Activated naive CD4-positive, alpha-beta T cell treated with anti-CD3 and anti-CD28 coated beads, Interleukin-2, amount 50 U/mL, for 72 hours (primary cell): ENCODE measurements around the gene TMA7. TPM values are rescaled to one million over a fixed set of nuclear protein-coding genes. Genes with fewer than 3 reads are reported as not detected.

Source experiments
- ATAC-seq, 2 donors: fragments of 150-1000 bp; cut with Tn5 transposase; 2 replicates each; pipeline ENCODE4 v1.10.0; 2021; ENCODE audit warnings: mild to moderate bottlenecking in 2 of 2, moderate library complexity in 2 of 2
- DNase-seq, 2 donors: peaks; one replicate each; pipeline ENCODE4 v3.0.0; 2021 to 2022; ENCODE audit warnings: low spot score in 2 of 2
- H3K27ac Mint-ChIP-seq, 2 donors: one replicate each; pipeline ENCODE4 v1.8.0; 2022; ENCODE audit warnings: mild to moderate bottlenecking in 2 of 2, mixed read lengths in 2 of 2
- H3K36me3 Mint-ChIP-seq, 2 donors: one replicate each; pipeline ENCODE4 v1.8.0; 2022; ENCODE audit warnings: mixed read lengths in 2 of 2
- H3K9me3 Mint-ChIP-seq, 2 donors: one replicate each; pipeline ENCODE4 v1.8.0; 2022; ENCODE audit warnings: mixed read lengths in 2 of 2
- total RNA-seq, 2 donors: library from RNA; stranded (reverse); gene quantifications; one replicate each; pipeline ENCODE4 v1.2.3, GENCODE V29; 2022

TMA7 gene
- total RNA-seq, 2 donors from 2014 or later, result 168 to 307 TPM

DNA sequence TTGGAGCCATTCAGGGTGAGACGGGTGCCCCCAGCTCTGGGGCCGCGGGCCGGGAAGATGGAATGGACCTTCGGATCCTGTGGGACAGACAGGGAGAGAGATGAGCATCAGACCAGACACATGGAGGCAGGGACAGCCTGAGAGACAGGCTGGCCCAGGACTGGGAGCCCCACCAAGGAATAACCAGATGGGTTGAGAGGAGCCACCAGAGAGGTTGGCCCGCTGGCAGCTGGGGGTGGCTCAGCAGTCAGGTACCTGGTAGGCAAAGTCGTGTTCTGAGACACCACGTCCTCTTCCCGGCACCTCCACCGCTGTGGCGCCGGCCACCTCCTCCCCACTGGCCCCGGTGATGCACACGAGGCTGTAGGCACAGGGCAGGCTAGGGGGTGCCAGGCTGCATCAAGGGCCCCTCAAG lies 24.0 kb upstream of the TMA7 start:
- H3K9me3 Mint-ChIP-seq, result no peaks in the 10 kb centered on the region
- ATAC-seq, result no peak
- no peak overlapping the region for H3K27ac Mint-ChIP-seq
- DNase-seq, result no peak
- H3K36me3 Mint-ChIP-seq, result no peaks in the 10 kb centered on the region

DNA sequence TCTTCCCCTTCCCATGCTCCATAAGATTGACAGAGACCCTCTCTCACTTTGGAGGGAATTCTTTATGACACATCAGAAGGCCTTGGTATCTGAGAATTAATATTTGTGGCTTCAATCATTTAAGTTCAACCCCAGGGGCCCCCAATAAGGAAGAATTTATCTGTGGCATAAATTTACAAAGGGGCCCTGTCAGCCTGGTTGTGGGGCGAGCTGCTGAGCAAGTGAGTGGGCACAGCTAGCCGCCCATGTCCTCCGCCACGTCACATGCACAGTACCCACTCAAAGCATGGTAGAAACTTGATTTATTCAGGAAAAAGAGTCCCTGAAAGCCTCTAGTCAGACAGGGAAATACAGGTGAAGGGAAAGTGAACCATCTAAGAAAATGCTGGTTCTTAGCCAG lies 23.5 kb upstream of the TMA7 start:
- no peaks in the 10 kb centered on the region for H3K36me3 Mint-ChIP-seq
- H3K9me3 Mint-ChIP-seq, result no peaks in the 10 kb centered on the region
- ATAC-seq, result no peak
- no peak for DNase-seq
- no peak overlapping the region for H3K27ac Mint-ChIP-seq

DNA sequence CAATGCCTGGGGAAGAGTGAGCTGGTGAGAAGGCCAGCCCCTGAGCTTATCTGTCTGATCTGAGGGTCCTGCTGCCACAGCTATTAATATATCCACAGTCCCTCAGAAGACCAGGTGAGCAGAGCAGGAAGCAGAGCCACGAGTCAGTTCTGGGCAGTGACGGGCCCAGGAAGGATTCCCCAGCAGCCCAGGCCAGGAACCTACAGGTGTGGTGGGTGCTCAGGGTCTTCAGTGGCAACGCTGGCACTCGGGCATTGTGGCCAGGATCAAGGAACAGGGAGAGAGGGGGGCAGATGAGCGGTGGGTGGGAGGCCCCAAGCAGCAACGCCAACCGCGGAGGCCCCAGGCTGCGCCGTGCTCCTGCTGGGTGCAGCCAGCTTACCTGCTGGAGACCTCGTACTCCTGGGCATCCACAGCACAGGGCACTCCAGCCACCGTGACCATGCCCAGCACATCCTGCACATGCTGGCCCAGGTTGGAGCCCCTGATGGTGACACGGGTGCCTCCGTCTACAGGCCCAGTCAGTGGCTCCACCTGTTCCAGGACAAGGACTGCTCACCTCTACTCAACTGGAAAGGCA lies 22.4 kb upstream of the TMA7 start:
- DNase-seq (no peak), ATAC-seq (no peak)
- no peaks in the 10 kb centered on the region for H3K9me3 Mint-ChIP-seq
- no peak overlapping the region for H3K27ac Mint-ChIP-seq
- no peaks in the 10 kb centered on the region for H3K36me3 Mint-ChIP-seq

DNA sequence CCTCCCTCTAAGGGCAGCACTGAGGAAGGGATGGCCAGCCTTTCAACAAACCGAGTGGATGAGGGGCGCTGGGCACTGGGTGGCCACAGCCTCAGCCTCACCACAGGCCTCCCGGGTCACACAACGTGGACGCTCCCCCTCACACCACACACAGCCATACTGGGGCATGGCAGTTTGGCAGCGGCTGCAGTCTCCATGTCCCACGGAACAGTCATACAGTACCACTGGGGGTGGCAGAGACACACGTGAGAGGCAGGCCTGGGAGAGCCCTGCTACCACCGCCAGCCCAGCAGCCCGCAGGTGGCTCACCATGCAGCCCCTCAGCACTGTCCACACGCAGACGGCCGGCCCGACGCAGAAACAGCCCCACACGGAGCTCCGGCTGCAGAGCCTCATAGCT lies 21.9 kb upstream of the TMA7 start:
- Mint-ChIP-seq H3K27ac (no peak overlapping the region), H3K9me3 (no peaks in the 10 kb centered on the region), H3K36me3 (no peaks in the 10 kb centered on the region)
- ATAC-seq (no peak), DNase-seq (no peak)

DNA sequence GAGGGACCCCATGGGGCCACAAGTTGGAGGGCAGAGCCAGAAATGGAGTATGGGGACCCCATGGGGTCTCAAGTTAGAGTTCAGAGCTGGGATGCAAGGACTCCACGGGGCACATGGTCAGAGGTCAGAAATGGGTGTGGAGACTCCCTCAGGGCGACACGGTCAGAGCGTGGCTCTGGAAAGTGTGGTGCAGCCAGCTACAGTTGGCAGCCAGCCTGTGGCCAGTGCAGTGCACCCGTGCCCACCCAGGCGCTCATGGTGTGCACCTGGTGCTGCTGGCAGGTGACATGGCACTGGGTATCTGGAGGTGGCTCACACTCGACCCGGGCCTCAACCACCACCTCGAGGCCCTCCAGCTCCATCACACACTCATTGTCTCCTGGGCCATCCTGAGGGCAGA lies 21.4 kb upstream of the TMA7 start:
- no peak for DNase-seq
- ATAC-seq, result no peak
- H3K9me3 Mint-ChIP-seq, result no peaks in the 10 kb centered on the region
- no peak overlapping the region for H3K27ac Mint-ChIP-seq
- H3K36me3 Mint-ChIP-seq, result no peaks in the 10 kb centered on the region

DNA sequence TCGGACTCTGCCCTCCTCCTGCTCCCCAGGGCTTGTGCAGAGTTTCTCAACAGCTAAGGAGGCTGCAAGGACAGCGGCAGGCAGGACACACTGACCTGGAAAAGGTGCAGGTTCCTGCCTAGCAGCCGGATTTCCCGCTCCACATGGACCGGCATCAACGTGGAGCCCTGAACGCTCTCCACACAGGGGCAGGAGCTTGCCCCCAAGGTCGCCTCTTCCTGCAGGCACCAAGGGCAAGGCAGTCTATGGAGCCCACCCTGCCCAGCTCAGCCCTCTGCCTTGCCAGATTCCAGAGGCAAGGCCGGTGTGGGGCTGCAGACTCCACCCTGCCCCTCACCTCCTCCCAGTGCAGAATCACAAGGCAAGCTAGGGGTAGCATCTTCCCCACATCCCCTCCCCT lies 20.9 kb upstream of the TMA7 start:
- Mint-ChIP-seq H3K27ac (no peak overlapping the region), H3K9me3 (no peaks in the 10 kb centered on the region), H3K36me3 (no peaks in the 10 kb centered on the region)
- DNase-seq (no peak), ATAC-seq (no peak)

DNA sequence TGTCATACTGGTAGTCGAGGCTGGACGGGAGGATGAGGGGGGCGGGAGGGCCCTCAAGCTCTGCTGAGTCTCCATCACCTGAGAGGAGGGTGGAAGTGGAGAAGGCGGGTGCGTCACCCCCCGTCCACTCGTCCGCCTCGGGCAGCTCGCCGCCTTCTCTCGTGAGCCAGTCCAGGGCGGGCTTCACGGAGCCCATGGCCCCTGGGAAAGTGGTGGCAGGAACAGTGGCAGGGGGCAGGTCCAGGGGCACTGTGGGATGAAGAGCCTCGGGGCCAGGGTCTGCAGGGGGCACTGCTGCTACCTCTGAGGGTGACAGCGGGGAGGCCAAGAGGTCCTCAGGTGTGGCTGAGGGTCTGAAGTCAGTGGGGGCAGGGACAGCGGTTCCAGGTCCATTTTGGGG lies 20.5 kb upstream of the TMA7 start:
- no peak overlapping the region for H3K27ac Mint-ChIP-seq
- H3K9me3 Mint-ChIP-seq, result no peaks in the 10 kb centered on the region
- ATAC-seq (no peak), DNase-seq (no peak)
- H3K36me3 Mint-ChIP-seq, result no peaks in the 10 kb centered on the region

DNA sequence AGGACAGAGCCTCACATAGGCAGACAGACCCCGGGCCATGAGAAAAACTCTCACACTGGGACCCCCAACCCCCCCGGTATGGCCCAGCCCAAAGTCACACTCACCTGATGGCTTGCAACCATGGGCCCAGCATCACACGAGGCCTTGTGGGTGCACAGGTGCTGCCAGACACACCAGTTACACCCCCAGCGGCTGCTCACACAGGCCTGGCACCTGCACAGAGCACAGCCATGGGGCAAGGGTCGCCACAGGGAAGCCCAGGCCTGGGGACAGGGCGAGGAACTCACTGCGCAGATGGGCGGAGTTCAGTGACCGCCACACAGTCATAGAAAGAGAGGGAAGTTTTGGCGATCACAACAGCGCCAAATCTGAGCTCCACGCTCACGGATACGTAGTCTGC lies 19.5 kb upstream of the TMA7 start:
- DNase-seq, result no peak
- Mint-ChIP-seq H3K27ac (no peak overlapping the region), H3K36me3 (no peaks in the 10 kb centered on the region), H3K9me3 (no peaks in the 10 kb centered on the region)
- no peak for ATAC-seq

DNA sequence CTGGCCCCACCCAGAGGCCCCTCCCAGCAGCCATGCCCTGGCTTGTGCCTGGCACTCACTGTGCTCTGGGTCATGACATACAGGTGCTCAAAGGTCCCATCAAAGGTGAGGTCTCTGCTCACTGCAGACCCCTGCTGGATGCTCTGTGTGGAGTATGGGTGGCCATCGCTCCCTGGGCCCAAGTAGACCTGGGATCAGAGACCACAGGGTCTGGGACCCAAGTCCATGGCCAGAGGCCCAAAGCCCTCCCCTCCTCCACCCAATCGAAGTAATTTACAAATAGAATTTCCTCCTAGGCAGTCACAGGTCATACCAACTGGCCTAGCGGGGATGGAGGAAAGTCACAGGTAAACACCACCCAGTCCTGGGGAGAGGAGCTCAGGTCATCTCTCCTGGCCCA lies 17.8 kb upstream of the TMA7 start:
- Mint-ChIP-seq H3K9me3 (no peaks in the 10 kb centered on the region), H3K36me3 (no peaks in the 10 kb centered on the region), H3K27ac (no peak overlapping the region)
- DNase-seq, result no peak
- ATAC-seq, result peak in 1 of 2 donors; percentile 55

DNA sequence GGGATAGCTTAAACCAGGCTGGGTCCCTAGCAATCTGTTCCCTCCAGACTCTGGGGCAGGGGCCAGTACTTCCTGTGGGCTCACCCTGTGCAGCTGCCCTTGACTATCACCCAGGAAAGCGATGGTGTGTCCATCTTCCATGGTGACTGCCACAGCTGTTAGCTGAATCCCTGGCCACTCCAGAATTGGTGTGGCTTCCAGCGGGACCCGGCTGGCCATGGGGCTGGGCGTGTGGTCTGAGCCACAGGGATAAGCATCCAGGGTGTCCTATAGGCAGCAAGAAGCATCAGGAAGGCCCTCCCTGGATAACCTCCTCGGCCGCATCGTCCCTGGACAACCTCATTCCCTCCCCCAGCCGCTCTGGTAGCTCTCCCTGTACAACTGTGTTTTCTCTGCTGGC lies 17.4 kb upstream of the TMA7 start:
- Mint-ChIP-seq H3K27ac (no peak overlapping the region), H3K36me3 (no peaks in the 10 kb centered on the region), H3K9me3 (no peaks in the 10 kb centered on the region)
- DNase-seq (no peak), ATAC-seq (no peak)

DNA sequence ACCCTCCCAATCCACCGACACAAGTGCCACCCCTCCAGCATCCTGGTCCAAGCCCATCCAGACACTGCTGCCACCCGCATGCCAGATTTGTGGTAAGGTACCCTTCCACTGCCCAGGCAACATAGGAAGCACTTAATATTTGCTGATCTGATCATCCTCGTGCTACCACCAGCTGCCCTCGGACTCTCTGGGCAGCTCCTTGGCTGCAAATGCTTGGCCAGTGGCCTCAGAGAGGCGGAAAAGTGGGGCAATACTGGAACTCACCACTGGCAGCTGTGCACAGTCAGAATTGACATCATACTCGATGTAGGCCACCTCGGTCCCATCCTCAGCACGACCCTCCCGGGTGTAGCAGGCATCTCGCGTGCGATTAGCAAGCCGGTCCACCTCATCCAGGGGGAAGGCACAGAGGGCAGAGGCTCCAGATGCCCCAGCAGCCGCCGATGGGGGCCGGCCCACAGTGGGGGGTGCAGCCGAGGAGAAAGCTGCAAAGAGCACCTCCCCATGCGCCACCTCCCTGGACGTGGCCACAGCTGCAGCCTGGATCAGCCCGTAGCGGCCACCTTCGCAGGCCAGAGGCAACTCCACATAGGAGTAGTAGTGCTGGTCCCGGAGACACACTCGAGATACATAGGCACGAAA lies 16.7 kb upstream of the TMA7 start:
- H3K9me3 Mint-ChIP-seq, result no peaks in the 10 kb centered on the region
- H3K36me3 Mint-ChIP-seq, result no peaks in the 10 kb centered on the region
- DNase-seq (no peak), ATAC-seq (no peak)
- peak overlapping the region in 1 of 2 donors; percentile 46 for H3K27ac Mint-ChIP-seq

DNA sequence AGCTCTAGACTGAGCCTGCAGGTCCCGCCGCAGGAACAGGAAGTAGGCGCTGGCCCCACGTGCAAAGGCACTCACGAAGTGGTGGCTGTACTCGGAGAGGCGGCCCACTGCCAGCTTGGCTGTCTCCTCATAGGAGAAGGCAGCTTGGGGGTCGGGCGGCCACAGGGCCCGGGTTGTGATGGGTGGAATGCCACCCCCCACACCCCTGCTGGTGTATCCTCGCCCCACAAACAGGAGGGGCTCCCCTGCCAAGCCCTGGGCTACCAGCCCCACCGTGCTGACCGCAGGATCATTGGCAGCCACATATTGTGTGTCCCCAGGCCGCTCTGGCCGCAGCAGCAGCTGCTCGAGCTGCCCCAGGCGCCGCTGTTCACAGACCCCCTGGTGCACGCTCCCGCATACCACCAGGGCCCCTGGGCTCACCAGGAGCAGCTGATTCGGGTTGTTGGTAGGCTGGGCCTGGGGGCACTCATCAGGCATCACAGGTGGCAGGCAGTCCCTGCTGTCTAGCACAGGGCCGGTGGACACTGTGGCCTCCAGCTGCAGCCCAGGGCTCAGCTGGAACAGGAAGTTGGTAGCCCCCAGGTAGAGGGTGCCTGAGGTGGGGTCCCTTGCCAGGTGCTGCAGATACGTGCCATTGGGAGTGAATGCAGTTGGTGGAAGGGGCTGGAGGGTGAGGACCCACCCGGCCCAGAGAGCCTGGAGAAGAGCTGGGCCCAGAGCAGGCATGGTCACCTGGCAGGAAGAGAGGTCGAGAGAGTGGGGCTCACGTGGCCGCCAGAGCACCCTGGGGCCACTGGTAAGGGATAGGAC lies 16.0 kb upstream of the TMA7 start:
- no peak for DNase-seq
- H3K27ac Mint-ChIP-seq, result no peak overlapping the region
- H3K36me3 Mint-ChIP-seq, result no peaks in the 10 kb centered on the region
- ATAC-seq, result no peak
- H3K9me3 Mint-ChIP-seq, result no peaks in the 10 kb centered on the region

DNA sequence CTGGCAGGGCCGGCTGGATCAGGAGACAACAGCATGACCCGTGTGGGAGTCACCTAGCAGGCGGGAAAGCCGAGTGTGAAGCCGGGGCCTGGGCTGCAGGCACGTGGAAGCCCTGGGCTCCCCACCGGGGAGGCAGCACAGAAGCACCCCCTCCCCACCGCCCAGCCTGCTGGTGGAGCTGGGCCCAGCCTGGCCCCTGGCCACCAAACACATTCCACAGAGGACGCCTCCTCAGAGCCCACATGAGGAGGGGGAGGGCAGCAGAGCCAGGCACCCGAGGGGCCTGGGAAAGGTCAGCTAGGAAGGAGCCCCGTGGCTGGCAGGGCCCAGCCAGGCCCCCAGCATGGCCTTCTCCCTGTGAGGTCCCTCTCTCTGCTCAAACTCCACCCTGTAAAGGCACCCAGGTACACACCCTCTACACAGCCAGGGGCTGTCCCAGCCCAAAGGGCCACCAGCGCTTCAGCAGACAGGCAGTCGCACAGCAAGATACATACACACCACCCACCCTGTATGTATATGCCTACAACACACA lies 14.7 kb upstream of the TMA7 start:
- DNase-seq (no peak), ATAC-seq (no peak)
- Mint-ChIP-seq H3K9me3 (no peaks in the 10 kb centered on the region), H3K27ac (peak overlapping the region in 1 of 2 donors; percentile 4), H3K36me3 (no peaks in the 10 kb centered on the region)

DNA sequence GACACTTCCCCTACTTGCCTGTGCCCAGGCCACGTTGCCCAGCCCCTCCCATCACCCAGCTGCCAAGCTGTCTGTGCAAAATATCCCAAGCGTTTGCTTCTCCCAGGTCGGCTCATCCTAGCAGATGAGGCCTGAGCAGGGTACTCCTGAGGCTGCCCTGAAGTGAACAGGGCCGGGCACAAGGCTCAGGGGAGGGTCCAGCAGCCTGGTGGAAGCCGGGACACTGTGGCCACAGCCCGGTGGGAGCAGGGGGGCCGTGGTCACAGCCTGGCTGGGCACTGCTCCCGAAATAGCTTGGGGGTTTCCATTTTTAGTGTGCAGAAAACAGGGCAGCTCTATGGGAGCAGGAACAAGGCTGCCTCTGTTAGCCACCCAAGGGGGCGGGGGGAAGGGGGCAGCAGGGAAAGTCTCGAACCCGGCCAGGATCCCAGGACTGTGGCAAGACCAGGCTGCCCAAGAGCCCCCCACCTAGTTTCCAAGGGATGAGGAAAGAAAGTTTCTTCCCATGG lies 13.6 kb upstream of the TMA7 start:
- DNase-seq (no peak), ATAC-seq (no peak)
- no peaks in the 10 kb centered on the region for H3K9me3 Mint-ChIP-seq
- H3K27ac Mint-ChIP-seq, result no peak overlapping the region
- no peaks in the 10 kb centered on the region for H3K36me3 Mint-ChIP-seq

DNA sequence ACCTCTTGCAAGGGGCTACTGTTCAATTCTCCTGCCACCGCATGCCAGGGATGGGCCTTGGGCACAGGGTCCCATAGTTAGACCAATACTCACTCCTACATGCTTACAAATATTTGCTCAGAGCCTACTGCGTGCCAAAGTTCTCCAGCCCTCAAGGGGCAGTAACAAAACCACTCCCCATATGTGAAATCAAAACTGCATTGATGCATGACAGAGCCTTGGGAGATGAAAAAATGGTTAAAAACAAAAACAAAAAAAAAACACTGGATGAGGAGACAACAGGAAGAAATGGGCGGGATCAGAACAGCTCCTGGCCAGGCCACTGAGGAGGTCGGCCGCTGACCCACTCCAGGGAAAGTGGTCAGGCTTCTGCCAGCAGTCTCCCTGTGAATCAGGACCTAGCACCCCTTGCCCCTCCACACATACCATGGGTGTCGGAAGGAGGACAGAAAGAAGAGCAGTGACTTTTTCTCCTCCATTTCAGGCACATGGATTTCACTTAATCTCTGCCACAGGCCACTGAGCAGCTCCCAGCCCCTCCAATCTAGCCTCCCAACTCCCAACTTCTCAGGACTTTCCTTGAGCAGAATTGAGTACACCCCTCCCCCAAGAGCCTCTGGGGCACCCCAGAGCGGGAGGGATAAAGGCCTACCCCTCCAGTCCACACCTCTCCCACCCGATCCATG lies 13.0 kb upstream of the TMA7 start:
- no peak for ATAC-seq
- no peaks in the 10 kb centered on the region for H3K9me3 Mint-ChIP-seq
- H3K27ac Mint-ChIP-seq, result no peak overlapping the region
- no peak for DNase-seq
- H3K36me3 Mint-ChIP-seq, result no peaks in the 10 kb centered on the region

DNA sequence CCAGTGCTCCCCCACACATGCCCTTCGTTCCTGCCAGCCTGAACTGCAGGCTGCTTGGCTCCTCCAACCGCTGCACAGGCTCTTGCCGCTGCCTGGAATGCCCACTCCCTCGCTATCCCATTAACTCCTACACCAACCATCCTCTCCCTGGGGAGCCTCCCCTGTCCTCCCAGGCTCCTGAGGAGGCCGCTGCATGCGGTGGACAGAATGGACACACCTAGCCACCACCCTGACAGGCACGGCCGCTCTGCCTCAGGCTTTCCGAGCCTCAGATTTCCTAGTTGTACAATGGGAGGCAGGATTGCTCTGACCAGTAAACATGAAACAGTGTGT lies 12.5 kb upstream of the TMA7 start:
- Mint-ChIP-seq H3K27ac (no peak overlapping the region), H3K9me3 (no peaks in the 10 kb centered on the region), H3K36me3 (no peaks in the 10 kb centered on the region)
- ATAC-seq (no peak), DNase-seq (no peak)

DNA sequence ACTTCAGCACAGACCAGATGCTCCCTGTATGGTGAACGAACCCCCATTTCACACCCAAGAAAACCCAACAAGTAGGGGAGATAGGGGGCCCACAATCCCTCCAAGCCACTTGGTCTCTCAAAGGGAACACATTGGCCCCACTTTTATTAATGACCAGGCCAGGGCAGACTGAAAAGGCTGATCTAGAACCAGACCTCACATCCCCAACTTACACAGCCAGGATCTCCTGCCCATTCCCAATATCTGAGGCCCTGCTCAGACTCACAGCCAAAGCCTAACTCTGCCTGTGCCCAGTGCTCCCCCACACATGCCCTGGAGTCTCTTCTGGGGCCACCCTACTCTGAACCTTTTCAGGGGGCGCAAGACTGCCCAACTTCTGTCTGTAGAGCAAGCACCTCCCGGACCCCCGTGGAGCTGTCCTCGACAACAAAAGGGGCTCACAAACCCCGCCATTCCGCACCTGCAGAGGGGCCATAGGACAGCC lies 11.9 kb upstream of the TMA7 start:
- no peaks in the 10 kb centered on the region for H3K9me3 Mint-ChIP-seq
- no peak for ATAC-seq
- no peaks in the 10 kb centered on the region for H3K36me3 Mint-ChIP-seq
- no peak overlapping the region for H3K27ac Mint-ChIP-seq
- no peak for DNase-seq
